Hepatocyte (in vitro differentiated cells): Measurements from ENCODE around the gene ADA.

Experiments
- EZH2 ChIP-seq: fragments of 200-600 bp; sonication (generic); IDR thresholded peaks from 2 replicates; pipeline ENCODE4 v1.6.1; 2016; ENCODE audit warnings: antibody characterized with exemption, mild to moderate bottlenecking, borderline replicate concordance
- TF ChIP-seq, protein P1 (sequence below): fragments of 200-600 bp; sonication (generic); IDR thresholded peaks from 2 replicates; pipeline ENCODE4 v1.5.1; 2016; ENCODE audit warnings: antibody characterized with exemption, mild to moderate bottlenecking; ENCODE audit not compliant: poor library complexity

DNA sequence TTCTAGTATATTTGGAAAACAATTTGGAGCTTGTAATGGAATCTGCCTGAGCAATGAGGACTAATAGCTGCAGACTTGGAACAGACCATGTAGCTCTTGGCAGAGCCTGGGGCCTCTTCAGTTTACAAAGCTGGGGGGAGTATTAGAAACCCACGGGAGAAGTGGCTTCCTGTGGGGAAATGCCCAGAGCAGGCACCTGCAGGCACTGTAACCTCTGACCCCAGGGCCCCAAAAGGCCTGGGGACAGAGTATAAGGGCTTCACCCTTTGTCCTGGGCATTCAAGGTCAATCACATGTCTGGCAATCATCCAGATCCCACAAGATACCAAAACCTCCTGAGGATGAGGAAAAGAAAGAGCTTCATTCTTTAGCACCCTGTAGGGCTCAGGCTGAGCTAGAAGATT, 49.7 kb downstream of the ADA start:
- TF ChIP-seq, protein P1, sequence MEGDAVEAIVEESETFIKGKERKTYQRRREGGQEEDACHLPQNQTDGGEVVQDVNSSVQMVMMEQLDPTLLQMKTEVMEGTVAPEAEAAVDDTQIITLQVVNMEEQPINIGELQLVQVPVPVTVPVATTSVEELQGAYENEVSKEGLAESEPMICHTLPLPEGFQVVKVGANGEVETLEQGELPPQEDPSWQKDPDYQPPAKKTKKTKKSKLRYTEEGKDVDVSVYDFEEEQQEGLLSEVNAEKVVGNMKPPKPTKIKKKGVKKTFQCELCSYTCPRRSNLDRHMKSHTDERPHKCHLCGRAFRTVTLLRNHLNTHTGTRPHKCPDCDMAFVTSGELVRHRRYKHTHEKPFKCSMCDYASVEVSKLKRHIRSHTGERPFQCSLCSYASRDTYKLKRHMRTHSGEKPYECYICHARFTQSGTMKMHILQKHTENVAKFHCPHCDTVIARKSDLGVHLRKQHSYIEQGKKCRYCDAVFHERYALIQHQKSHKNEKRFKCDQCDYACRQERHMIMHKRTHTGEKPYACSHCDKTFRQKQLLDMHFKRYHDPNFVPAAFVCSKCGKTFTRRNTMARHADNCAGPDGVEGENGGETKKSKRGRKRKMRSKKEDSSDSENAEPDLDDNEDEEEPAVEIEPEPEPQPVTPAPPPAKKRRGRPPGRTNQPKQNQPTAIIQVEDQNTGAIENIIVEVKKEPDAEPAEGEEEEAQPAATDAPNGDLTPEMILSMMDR, result no peak
- TF ChIP-seq EZH2, result no peak
